HG03280 (cell line): ENCODE measurements around the gene CD37.
"Not testable (repeated sequence)": the region's sequence is repeated elsewhere in the genome, so short reads cannot be mapped to it uniquely, and the experiment has no call there.

Experiments used
- ATAC-seq: cut with Tn5 transposase; IDR thresholded peaks from one replicate; pipeline ENCODE4 v1.9.1; 2021; ENCODE audit warnings: mild to moderate bottlenecking, moderate library complexity; ENCODE audit not compliant: unreplicated experiment

The CD37 gene

DNA sequence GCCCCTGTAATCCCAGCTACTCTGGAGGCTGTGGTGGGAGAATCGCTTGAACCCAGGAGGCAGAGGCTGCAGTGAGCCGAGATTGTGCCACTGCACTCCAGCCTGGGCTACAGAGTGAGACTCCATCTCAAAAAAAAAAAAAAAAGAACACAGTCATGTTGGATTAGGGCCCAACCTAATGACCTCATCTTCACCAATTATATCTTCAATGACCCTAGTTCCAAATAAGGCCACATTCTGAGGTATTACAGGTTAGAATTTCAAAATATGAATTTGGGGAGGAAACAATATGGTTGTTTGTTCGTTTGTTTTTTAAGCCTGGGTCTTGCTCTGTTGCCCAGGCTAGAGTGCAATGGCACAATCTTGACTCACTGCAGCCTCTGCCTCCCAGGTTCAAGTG is 38.0 kb downstream of the CD37 start:
- not testable (repeated sequence) for ATAC-seq

DNA sequence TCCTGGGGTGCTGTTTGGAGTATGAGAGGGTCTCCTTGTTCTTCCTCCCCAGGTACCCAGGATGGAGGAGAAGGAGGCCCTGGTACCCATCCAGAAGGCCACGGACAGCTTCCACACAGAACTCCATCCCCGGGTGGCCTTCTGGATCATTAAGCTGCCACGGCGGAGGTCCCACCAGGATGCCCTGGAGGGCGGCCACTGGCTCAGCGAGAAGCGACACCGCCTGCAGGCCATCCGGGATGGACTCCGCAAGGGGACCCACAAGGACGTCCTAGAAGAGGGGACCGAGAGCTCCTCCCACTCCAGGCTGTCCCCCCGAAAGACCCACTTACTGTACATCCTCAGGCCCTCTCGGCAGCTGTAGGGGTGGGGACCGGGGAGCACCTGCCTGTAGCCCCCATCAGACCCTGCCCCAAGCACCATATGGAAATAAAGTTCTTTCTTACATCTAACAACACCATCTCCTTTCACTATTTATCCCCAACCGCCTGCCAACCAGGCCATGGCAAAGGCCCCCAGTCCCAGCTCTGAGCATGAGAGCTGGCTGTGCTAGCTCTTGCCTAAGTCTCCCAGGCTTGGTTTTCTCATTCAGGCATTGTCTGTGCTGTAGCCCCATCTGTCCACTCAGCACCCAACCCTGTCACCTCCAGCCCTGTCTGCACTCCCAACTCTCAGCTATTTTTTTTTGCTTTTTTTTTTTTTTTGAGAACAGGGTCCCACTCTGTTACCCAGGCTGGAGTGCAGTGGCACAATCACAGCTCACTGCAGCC is 39.6 kb downstream of the CD37 start:
- no peak for ATAC-seq

DNA sequence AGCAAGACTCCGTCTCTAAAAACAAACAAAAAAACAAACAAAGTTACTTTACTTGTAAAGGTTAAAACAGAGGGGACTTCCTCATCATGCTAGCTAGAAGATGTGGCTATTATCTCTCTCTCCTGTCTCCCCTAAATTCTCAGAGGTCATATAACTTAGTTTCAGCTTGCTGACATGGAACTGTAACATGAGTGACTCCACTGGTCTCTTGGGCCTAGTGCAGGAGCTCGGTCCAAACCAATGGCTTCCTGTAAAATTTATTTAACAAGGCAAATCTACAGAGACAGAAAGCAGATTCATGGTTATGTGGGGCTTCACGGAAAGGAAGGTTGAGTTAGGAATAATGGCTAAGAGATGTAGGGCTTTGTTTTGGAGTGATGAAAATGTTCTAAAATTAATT is 43.3 kb downstream of the CD37 start:
- no peak for ATAC-seq

DNA sequence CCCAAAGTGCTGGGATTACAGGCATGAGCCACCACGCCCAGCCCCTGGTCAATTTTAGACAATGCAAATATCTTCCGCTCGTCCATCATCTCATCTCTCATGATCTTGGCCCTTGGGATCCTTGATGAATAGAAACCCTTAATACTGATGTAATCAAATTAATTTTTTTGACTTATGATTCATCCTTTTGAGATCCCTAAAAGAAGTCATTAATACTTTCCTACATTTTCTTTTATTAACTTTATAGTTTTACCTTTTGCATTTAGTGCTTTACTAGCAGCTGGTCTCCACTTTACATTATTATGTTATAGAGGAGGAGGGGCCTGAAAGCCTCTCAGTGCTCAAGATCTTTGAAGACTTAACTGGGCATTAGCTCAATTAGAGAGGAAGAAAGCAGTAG is 45.2 kb downstream of the CD37 start:
- ATAC-seq, result no peak

DNA sequence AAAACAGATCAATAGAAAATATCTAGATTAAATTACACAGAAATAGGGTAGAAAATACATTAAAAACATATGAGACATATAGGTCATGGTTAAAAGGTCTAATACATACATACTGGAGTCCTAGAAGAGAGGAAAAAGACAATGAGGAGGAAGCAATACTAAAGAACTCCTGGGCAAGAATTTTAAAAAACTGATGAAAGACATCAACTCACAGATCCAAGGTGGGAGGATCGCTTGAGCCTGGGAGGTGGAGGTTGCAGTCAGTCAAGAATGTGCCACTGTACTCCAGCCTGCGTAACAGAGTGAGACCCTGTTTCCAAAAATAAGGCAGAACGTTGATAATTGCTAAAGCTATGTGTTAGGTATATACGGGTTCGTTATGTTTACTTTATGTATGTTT is 47.4 kb downstream of the CD37 start:
- no peak for ATAC-seq

DNA sequence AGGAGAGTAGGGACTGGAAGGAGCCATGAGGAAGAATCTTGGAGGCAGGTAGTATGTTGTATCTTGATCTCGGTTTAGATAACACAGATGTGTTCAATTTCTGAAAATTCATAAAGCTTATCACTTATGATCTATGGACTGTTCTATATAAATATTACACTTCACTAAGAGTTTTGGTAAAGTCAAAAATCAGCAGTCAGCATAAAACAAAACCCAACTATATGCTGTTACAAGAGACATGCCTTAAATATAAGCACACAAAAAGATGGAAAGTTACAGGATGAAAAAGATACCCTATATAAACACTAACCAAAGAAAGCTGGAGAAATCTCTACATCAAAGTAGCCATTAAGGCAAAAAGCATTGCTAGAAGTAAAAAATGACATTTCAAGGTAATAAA is 48.4 kb downstream of the CD37 start:
- ATAC-seq, result no peak

DNA sequence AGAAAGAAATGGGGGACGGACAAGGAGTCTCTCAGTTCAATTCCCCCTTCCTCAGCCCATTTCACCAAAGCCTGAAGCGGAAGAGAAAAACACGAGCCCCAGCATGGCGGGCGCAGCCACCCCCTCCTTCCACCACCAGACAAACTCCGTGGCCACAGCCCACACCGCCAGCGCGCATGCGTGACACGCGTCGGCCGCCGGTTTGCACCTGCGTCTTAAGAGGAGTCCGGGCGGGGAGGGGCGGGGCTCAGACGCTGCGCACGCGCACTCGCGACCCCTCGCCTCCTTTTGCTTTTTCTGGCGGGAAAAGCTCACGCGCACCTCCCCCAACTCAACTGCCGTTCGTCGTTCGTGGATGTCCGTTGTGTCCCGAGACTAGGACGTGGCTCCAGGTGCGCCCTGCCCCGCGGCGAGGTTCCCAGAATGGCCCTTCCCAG is 52.7 kb downstream of the CD37 start, which contains the start of gene KASH5:
KASH5 (plus strand) TSS at position 314 of the 437 bp plus-strand sequence. CDS start 2,635 bp downstream, outside the sequence.
- ATAC-seq, result peak; percentile 85

DNA sequence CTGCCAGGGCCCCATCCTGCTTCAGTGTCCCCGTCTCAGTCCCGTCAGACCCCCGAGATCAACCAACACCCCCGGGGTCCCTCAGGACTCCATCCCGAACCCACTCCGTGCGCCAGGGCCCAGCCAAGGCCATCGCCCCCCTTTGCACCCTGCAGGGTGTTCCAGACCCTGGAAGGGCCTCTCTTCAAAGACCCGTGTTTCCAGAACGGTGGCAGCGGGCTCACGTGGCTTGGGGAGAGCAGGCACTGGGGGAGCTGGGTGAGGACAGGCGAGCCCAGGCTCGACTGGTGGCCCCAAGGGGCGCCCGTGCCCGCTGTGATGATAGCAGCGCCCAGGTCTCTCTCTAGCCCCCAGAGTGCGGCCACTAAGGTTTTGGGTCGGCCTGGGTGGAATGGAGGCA is 54.2 kb downstream of the CD37 start:
- no peak for ATAC-seq
